Neural progenitor cell (in vitro differentiated cells): ENCODE data around the gene KANK4.

Source experiments
- EZH2 ChIP-seq: fragments of 200-600 bp; sonication (generic); IDR thresholded peaks from 2 replicates; pipeline ENCODE4 v1.6.1; 2017; ENCODE audit warnings: antibody characterized with exemption, mild to moderate bottlenecking, moderate library complexity
- TF ChIP-seq, protein P1 (sequence below): fragments of 200-600 bp; sonication (generic); IDR thresholded peaks from 2 replicates; pipeline ENCODE4 v1.5.1; 2017; ENCODE audit warnings: antibody characterized with exemption, mild to moderate bottlenecking

DNA sequence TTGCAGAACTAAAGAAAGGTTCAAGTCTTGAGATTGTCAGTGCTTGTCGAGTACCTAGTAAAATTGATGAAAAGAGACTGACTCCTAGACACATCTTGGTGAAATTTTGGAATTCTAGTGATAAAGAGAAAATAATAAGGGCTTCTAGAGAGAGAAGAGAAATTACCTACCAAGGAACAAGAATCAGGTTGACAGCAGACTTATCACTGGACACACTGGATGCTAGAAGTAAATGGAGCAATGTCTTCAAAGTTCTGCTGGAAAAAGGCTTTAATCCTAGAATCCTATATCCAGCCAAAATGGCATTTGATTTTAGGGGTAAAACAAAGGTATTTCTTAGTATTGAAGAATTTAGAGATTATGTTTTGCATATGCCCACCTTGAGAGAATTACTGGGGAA, 108.3 kb downstream of the KANK4 start:
- TF ChIP-seq EZH2, result no peak
- TF ChIP-seq, protein P1, sequence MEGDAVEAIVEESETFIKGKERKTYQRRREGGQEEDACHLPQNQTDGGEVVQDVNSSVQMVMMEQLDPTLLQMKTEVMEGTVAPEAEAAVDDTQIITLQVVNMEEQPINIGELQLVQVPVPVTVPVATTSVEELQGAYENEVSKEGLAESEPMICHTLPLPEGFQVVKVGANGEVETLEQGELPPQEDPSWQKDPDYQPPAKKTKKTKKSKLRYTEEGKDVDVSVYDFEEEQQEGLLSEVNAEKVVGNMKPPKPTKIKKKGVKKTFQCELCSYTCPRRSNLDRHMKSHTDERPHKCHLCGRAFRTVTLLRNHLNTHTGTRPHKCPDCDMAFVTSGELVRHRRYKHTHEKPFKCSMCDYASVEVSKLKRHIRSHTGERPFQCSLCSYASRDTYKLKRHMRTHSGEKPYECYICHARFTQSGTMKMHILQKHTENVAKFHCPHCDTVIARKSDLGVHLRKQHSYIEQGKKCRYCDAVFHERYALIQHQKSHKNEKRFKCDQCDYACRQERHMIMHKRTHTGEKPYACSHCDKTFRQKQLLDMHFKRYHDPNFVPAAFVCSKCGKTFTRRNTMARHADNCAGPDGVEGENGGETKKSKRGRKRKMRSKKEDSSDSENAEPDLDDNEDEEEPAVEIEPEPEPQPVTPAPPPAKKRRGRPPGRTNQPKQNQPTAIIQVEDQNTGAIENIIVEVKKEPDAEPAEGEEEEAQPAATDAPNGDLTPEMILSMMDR, result no peak
